Coronary artery (tissue), 2 donors: ENCODE data around the gene WFS1.

Experiments
- DNase-seq: peaks from one replicate; pipeline ENCODE4 v3.0.0-alpha.2; 2017; ENCODE audit warnings: low spot score
- H3K27ac ChIP-seq, 2 donors: fragments of 200-600 bp; sonication (generic); one replicate each; pipeline ENCODE4 v1.5.1; 2016 to 2019
- H3K4me3 ChIP-seq: fragments of 200-600 bp; sonication (generic); 2 replicates; pipeline ENCODE4 v1.5.1; 2016; ENCODE audit warnings: mild to moderate bottlenecking, moderate library complexity
- CTCF ChIP-seq: fragments of 200-600 bp; sonication (generic); IDR thresholded peaks from one replicate; pipeline ENCODE4 v1.5.1; 2019; ENCODE audit warnings: antibody characterized with exemption

WFS1 gene

GRCh38 chr4:6246170-6246634 is 23.4 kb upstream of the WFS1 start:
- Histone ChIP-seq H3K27ac (no peak overlapping the region), H3K4me3 (no peak overlapping the region)
- no peak for DNase-seq
- TF ChIP-seq CTCF, result no peak

GRCh38 chr4:6248394-6248793 is 21.3 kb upstream of the WFS1 start:
- no peak for DNase-seq
- no peak for TF ChIP-seq CTCF
- no peak overlapping the region for H3K4me3 ChIP-seq
- H3K27ac ChIP-seq, result no peak overlapping the region

GRCh38 chr4:6250235-6250983 is 19.2 kb upstream of the WFS1 start:
- Histone ChIP-seq H3K27ac (no peak overlapping the region), H3K4me3 (no peak overlapping the region)
- no peak for DNase-seq
- TF ChIP-seq CTCF, result peak; percentile 63

- no peak for TF ChIP-seq CTCF
These were observed 18.7 kb upstream of the WFS1 start for GRCh38 chr4:6250984-6251295.

GRCh38 chr4:6251365-6251764 is 18.3 kb upstream of the WFS1 start:
- Histone ChIP-seq H3K27ac (no peak overlapping the region), H3K4me3 (no peak overlapping the region)
- DNase-seq, result no peak
- no peak for TF ChIP-seq CTCF

More at GRCh38 chr4:6250984-6251295, 18.7 kb upstream of the WFS1 start:
- no peak overlapping the region for H3K27ac ChIP-seq
- no peak overlapping the region for H3K4me3 ChIP-seq
- no peak for DNase-seq

- Histone ChIP-seq H3K27ac (no peak overlapping the region), H3K4me3 (no peak overlapping the region)
- no peak for DNase-seq
- TF ChIP-seq CTCF, result no peak
These were observed 17.6 kb upstream of the WFS1 start for GRCh38 chr4:6252051-6252450.

- no peak for DNase-seq
- H3K27ac ChIP-seq, result no peak overlapping the region
- no peak for TF ChIP-seq CTCF
- no peak overlapping the region for H3K4me3 ChIP-seq
These were observed 16.5 kb upstream of the WFS1 start for GRCh38 chr4:6253111-6253510.
